Hepatocyte (in vitro differentiated cells): Measurements from ENCODE around the gene NAMPT.

Experiments used
- CTCF ChIP-seq: fragments of 200-600 bp; sonication (generic); IDR thresholded peaks from 2 replicates; pipeline ENCODE4 v1.5.1; 2016; ENCODE audit warnings: antibody characterized with exemption, mild to moderate bottlenecking; ENCODE audit not compliant: poor library complexity
- EZH2 ChIP-seq: fragments of 200-600 bp; sonication (generic); IDR thresholded peaks from 2 replicates; pipeline ENCODE4 v1.6.1; 2016; ENCODE audit warnings: antibody characterized with exemption, mild to moderate bottlenecking, borderline replicate concordance
- EZH2phosphoT487 ChIP-seq: fragments of 200-600 bp; sonication (generic); IDR thresholded peaks from one replicate; pipeline ENCODE4 v1.6.1; 2018; ENCODE audit warnings: antibody characterized with exemption, mild to moderate bottlenecking, low read depth, moderate library complexity; ENCODE audit not compliant: unreplicated experiment, severe bottlenecking

DNA sequence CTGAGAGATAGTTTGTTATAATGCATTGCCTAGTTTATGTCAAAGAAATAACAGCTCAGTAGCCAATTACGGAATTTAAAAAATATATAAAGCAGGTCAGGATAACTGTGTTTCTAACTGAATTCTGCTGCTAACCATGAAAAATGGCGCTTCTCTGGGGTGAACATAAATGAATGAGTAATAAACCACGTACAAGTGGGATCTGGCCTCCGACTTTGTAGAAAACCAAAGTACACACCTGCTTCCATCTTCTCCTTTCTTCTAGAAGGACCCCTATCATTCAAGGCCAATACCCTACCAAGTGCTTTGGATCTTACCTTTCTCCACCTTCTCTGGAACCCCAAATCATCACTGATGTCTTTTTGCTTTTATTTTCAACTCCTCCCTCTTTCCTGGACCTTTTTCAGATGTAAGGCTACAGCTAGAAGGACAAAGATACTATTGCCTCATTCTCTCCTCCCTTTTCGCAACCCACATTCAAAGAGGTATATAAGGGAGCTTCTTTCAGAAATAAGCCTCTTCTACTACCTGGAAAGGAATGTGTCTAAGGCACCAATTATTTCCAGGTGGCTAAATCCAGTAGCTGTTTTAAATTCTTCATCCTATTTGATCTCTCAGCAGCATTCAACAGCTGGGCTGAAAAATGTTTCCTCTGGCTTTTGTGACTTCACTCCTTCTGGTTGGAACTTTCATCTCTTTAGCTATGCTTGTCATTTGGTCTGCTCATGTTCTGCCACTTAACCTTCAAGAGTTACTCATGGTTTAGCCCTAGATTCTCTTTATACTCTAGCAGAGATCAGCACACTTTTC, 37.7 kb downstream of the NAMPT start:
- no peak for TF ChIP-seq CTCF
- no peak for TF ChIP-seq EZH2phosphoT487
- no peak for TF ChIP-seq EZH2
